ENCODE data around the gene HYOU1. TPM values are rescaled to one million over a fixed set of nuclear protein-coding genes. Genes with fewer than 3 reads are reported as not detected.
A peak's percentile ranks its signal among the peaks of the same experiment; 100 is the strongest.

Gene HYOU1
- polyA plus RNA-seq, 1 donor (not counting 4 experiments of a cell fraction or from before 2014, with no cell fraction given), result 119 TPM

DNA sequence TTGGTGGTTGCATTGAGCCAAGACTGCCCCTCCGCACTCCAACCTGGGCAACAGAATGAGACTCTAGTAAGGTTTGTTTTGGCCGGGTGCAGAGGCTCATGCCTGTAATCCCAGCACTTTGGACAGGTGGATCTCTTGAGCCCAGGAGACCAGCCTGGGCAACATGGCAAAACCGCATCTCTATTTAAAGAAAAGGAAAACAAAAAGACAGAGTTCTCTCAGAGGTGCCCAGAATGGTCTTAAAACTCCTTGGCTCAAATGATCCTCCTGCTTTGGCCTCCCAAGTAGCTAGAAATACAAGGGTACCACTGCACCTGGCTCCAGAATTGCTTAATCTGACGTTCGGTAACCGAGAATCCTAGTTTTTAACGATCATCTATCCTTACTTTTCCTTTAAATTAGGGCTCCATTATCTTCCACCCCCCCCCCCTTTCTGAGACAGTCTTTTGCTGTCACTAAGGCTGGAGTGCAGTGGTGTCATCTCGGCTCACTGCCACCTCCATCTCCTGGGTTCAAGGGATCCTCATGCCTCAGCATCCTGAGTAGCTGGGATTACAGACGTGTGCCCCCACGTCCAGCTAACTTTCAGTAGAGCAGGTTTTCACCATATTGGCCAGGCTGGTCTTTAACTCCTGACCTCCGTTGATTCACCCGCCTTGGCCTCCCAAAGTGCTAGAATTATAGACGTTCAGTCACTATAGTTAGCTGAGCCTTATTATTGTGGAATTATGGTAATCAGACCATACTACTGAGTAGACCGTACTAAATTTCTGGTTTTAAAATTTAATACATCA is 40.6 kb downstream of the HYOU1 start:
- FAIRE-seq (no peak), DNase-seq (ENCODE audit: low read depth, low spot score) (no peak)
- Histone ChIP-seq H3K9me3 (ENCODE audit: control insufficient read depth, low read depth, low read length) (no peaks in the 10 kb centered on the region), H3K9ac (ENCODE audit: control insufficient read depth, extremely low read depth, insufficient read depth, low read length) (peak overlapping the region; percentile 98), H3K36me3 (ENCODE audit: control insufficient read depth in 2 of 2, extremely low read depth in 1 of 2, insufficient read depth in 2 of 2, low read length in 2 of 2) (peaks cover 19 to 37% of the 10 kb centered on the region in 2 experiments), H3K27ac (ENCODE audit: control insufficient read depth, insufficient read depth, low read length) (peak overlapping the region; percentile 94), H3K9me1 (ENCODE audit: control insufficient read depth, extremely low read depth, insufficient read depth, low read length) (no peaks in the 10 kb centered on the region), H2AFZ (ENCODE audit: control insufficient read depth, low read length) (no peak overlapping the region), H3K4me2 (ENCODE audit: control insufficient read depth, extremely low read depth, insufficient read depth, low read depth, low read length) (peak overlapping the region; percentile 82), H4K20me1 (ENCODE audit: control insufficient read depth, extremely low read depth, insufficient read depth, low read length) (peaks cover 2% of the 10 kb centered on the region), H3K4me1 (ENCODE audit: control insufficient read depth, extremely low read depth, insufficient read depth, low read length) (peaks cover 19% of the 10 kb centered on the region), H3K27me3 (ENCODE audit: control insufficient read depth, extremely low read depth, insufficient read depth, low read length) (no peaks in the 10 kb centered on the region), H3K4me3 (ENCODE audit: control insufficient read depth in 2 of 3, extremely low read depth in 1 of 3, insufficient read depth in 2 of 3, low read depth in 1 of 3, low read length in 3 of 3) (peak overlapping the region in 2 of 3 experiments; percentile 99), H3K79me2 (ENCODE audit: control insufficient read depth, insufficient read depth, low read length) (peaks cover 49% of the 10 kb centered on the region)
- dilution Hi-C loops (cut with MboI; ENCODE audit: extremely low pct_ligation_motif_present, low sequenced_read_pairs), result no loop called here
- TF ChIP-seq EZH2 (IDR thresholded peaks at IDR 0.05; ENCODE audit: low read length), result no peak
- TF ChIP-seq, protein P1, sequence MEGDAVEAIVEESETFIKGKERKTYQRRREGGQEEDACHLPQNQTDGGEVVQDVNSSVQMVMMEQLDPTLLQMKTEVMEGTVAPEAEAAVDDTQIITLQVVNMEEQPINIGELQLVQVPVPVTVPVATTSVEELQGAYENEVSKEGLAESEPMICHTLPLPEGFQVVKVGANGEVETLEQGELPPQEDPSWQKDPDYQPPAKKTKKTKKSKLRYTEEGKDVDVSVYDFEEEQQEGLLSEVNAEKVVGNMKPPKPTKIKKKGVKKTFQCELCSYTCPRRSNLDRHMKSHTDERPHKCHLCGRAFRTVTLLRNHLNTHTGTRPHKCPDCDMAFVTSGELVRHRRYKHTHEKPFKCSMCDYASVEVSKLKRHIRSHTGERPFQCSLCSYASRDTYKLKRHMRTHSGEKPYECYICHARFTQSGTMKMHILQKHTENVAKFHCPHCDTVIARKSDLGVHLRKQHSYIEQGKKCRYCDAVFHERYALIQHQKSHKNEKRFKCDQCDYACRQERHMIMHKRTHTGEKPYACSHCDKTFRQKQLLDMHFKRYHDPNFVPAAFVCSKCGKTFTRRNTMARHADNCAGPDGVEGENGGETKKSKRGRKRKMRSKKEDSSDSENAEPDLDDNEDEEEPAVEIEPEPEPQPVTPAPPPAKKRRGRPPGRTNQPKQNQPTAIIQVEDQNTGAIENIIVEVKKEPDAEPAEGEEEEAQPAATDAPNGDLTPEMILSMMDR (optimal IDR thresholded peaks at IDR 0.05 in 1 of 3, IDR thresholded peaks at IDR 0.05 in 1 of 3, conservative IDR thresholded peaks at IDR 0.05 in 1 of 3; ENCODE audit: extremely low read depth in 1 of 3, insufficient read depth in 2 of 3, low read length in 3 of 3), result no peak

DNA sequence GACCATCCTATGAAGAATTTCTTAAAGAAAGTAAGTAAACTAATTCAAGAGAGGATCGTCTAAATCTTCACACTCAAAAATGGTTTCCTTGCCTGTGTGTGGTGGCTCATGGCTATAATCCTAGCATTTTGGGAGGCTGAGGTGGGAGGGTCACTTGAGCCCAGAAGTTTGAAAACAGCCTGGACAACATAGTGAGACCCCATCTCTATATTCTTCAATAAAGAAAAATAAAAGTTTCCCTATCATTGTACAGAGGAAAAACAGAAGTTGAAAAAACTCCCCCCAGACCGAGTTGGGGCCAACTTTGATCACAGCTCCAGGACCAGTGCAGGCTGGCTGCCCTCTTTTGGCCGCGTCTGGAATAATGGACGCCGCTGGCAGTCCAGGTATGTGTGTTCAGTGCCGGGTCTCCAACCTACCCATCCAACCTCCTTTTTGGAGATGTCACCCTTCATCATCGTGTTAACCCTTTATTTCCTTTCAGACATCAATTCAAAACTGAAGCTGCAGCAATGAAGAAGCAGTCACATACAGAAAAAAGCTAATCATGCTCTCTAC is 41.9 kb downstream of the HYOU1 start:
- H2AFZ ChIP-seq (ENCODE audit: control insufficient read depth, low read length), result no peak overlapping the region
- H3K9ac ChIP-seq (ENCODE audit: control insufficient read depth, extremely low read depth, insufficient read depth, low read length), result no peak overlapping the region
- TF ChIP-seq EZH2 (IDR thresholded peaks at IDR 0.05; ENCODE audit: low read length), result no peak
- TF ChIP-seq, protein P1 (optimal IDR thresholded peaks at IDR 0.05 in 1 of 3, IDR thresholded peaks at IDR 0.05 in 1 of 3, conservative IDR thresholded peaks at IDR 0.05 in 1 of 3; ENCODE audit: extremely low read depth in 1 of 3, insufficient read depth in 2 of 3, low read length in 3 of 3), result peak in 2 of 3 experiments; percentile 8 to 51
- no peaks in the 10 kb centered on the region for H3K9me3 ChIP-seq (ENCODE audit: control insufficient read depth, low read depth, low read length)
- no peak overlapping the region for H3K4me2 ChIP-seq (ENCODE audit: control insufficient read depth, extremely low read depth, insufficient read depth, low read depth, low read length)
- no peak for FAIRE-seq
- no peaks in the 10 kb centered on the region for H3K27me3 ChIP-seq (ENCODE audit: control insufficient read depth, extremely low read depth, insufficient read depth, low read length)
- peaks cover 2% of the 10 kb centered on the region for H4K20me1 ChIP-seq (ENCODE audit: control insufficient read depth, extremely low read depth, insufficient read depth, low read length)
- no peak overlapping the region for H3K27ac ChIP-seq (ENCODE audit: control insufficient read depth, insufficient read depth, low read length)
- dilution Hi-C loops (cut with MboI; ENCODE audit: extremely low pct_ligation_motif_present, low sequenced_read_pairs), result no loop called here
- no peak overlapping the region for H3K4me3 ChIP-seq (ENCODE audit: control insufficient read depth in 2 of 3, extremely low read depth in 1 of 3, insufficient read depth in 2 of 3, low read depth in 1 of 3, low read length in 3 of 3)
- H3K4me1 ChIP-seq (ENCODE audit: control insufficient read depth, extremely low read depth, insufficient read depth, low read length), result peaks cover 17% of the 10 kb centered on the region
- DNase-seq (ENCODE audit: low read depth, low spot score), result no peak
- peaks cover 21 to 43% of the 10 kb centered on the region in 2 experiments for H3K36me3 ChIP-seq (ENCODE audit: control insufficient read depth in 2 of 2, extremely low read depth in 1 of 2, insufficient read depth in 2 of 2, low read length in 2 of 2)
- H3K79me2 ChIP-seq (ENCODE audit: control insufficient read depth, insufficient read depth, low read length), result peaks cover 44% of the 10 kb centered on the region
- no peaks in the 10 kb centered on the region for H3K9me1 ChIP-seq (ENCODE audit: control insufficient read depth, extremely low read depth, insufficient read depth, low read length)
